ENCODE measurements around the gene DUSP3.

- TF ChIP-seq CTCF (IDR thresholded peaks at IDR 0.05; ENCODE audit: low read depth, low read length), result no peak
- no peak for TF ChIP-seq EZH2phosphoT487 (IDR thresholded peaks at IDR 0.05; ENCODE audit: low read depth)
These were observed 18.9 kb downstream of the DUSP3 start for GRCh38 chr17:43759836-43760235.
